H9 (cell line): ENCODE measurements around the gene SEC62. TPM values are rescaled to one million over a fixed set of nuclear protein-coding genes. Genes with fewer than 3 reads are reported as not detected.

Source experiments
- DNase-seq: peaks from one replicate; pipeline ENCODE4 v3.0.0-alpha.2; 2017
- H2AFZ ChIP-seq: one replicate; pipeline ENCODE4 v1.6.1; 2013; ENCODE audit warnings: mild to moderate bottlenecking, low read length, control low read depth, moderate library complexity
- H2AK5ac ChIP-seq: 2 replicates; pipeline ENCODE4 v1.6.1; 2013; ENCODE audit warnings: low read length, control low read depth, mixed read lengths; ENCODE audit not compliant: insufficient read length
- H2BK120ac ChIP-seq: one replicate; pipeline ENCODE4 v1.6.1; 2013; ENCODE audit warnings: low read depth, mild to moderate bottlenecking, low read length, control low read depth, inconsistent platforms; ENCODE audit not compliant: poor library complexity, severe bottlenecking
- H2BK12ac ChIP-seq: 2 replicates; pipeline ENCODE4 v1.6.1; 2013; ENCODE audit warnings: low read length, control low read depth, mixed read lengths, low read depth; ENCODE audit not compliant: insufficient read length
- H2BK15ac ChIP-seq: 2 replicates; pipeline ENCODE4 v1.6.1; 2013; ENCODE audit warnings: low read depth, low read length, control low read depth
- H2BK20ac ChIP-seq: one replicate; pipeline ENCODE4 v1.6.1; 2013; ENCODE audit warnings: low read depth, mild to moderate bottlenecking, low read length, control low read depth, inconsistent platforms; ENCODE audit not compliant: poor library complexity, severe bottlenecking
- H2BK5ac ChIP-seq: 2 replicates; pipeline ENCODE4 v1.6.1; 2013; ENCODE audit warnings: low read length, control low read depth, mixed read lengths; ENCODE audit not compliant: insufficient read length
- H3K14ac ChIP-seq: 2 replicates; pipeline ENCODE4 v1.6.1; 2013; ENCODE audit warnings: low read length, control low read depth; ENCODE audit not compliant: insufficient read depth
- H3K18ac ChIP-seq: 2 replicates; pipeline ENCODE4 v1.6.1; 2013; ENCODE audit warnings: low read depth, mild to moderate bottlenecking, mixed read lengths, low read length, control low read depth; ENCODE audit not compliant: insufficient read length
- H3K23ac ChIP-seq: 2 replicates; pipeline ENCODE4 v1.6.1; 2013; ENCODE audit warnings: low read length, control low read depth, mixed read lengths, low read depth; ENCODE audit not compliant: insufficient read length
- H3K23me2 ChIP-seq: 2 replicates; pipeline ENCODE4 v1.6.1; 2013; ENCODE audit warnings: low read depth, mild to moderate bottlenecking, mixed read lengths, low read length, control low read depth; ENCODE audit not compliant: insufficient read length, poor library complexity, severe bottlenecking
- H3K27ac ChIP-seq: 2 replicates; pipeline ENCODE4 v1.5.1; 2013; ENCODE audit warnings: low read length, control low read depth, mixed read lengths, low read depth; ENCODE audit not compliant: insufficient read length
- H3K27me3 ChIP-seq: 2 replicates; pipeline ENCODE4 v1.6.1; 2013; ENCODE audit warnings: low read length, control low read depth, inconsistent platforms; ENCODE audit not compliant: insufficient read depth
- H3K4ac ChIP-seq: 2 replicates; pipeline ENCODE4 v1.6.1; 2013; ENCODE audit warnings: low read depth, mild to moderate bottlenecking, control low read depth, inconsistent platforms, low read length, moderate library complexity
- H3K4me1 ChIP-seq: 2 replicates; pipeline ENCODE4 v1.6.1; 2013; ENCODE audit warnings: low read length, control low read depth, inconsistent platforms; ENCODE audit not compliant: insufficient read depth
- H3K4me2 ChIP-seq: 2 replicates; pipeline ENCODE4 v1.6.1; 2013; ENCODE audit warnings: low read length, control low read depth, mixed read lengths; ENCODE audit not compliant: insufficient read length, insufficient read depth
- H3K56ac ChIP-seq: 2 replicates; pipeline ENCODE4 v1.6.1; 2013; ENCODE audit warnings: low read depth, mild to moderate bottlenecking, mixed read lengths, low read length, control low read depth; ENCODE audit not compliant: insufficient read length
- H3K79me1 ChIP-seq: 2 replicates; pipeline ENCODE4 v1.6.1; 2013; ENCODE audit warnings: low read depth, mild to moderate bottlenecking, moderate library complexity, low read length, control low read depth, inconsistent platforms; ENCODE audit not compliant: insufficient read depth, poor library complexity, severe bottlenecking
- H3K79me2 ChIP-seq: 2 replicates; pipeline ENCODE4 v1.6.1; 2013; ENCODE audit warnings: low read length, control low read depth, inconsistent platforms; ENCODE audit not compliant: insufficient read depth
- H3K9ac ChIP-seq: 2 replicates; pipeline ENCODE4 v1.6.1; 2013; ENCODE audit warnings: low read length, control low read depth, mixed read lengths; ENCODE audit not compliant: insufficient read length; ENCODE audit errors: extremely low read depth
- H3K9me3 ChIP-seq: one replicate; pipeline ENCODE4 v1.6.1; 2013; ENCODE audit warnings: low read depth, low read length, inconsistent platforms; ENCODE audit not compliant: control insufficient read depth
- H3T11ph ChIP-seq: one replicate; pipeline ENCODE4 v1.6.1; 2013; ENCODE audit warnings: mild to moderate bottlenecking, low read length, control low read depth, inconsistent platforms
- H4K20me1 ChIP-seq: one replicate; pipeline ENCODE4 v1.6.1; 2013; ENCODE audit not compliant: control insufficient read depth, insufficient read length, insufficient read depth
- H4K5ac ChIP-seq: 2 replicates; pipeline ENCODE4 v1.6.1; 2013; ENCODE audit warnings: low read depth, mild to moderate bottlenecking, mixed read lengths, low read length, control low read depth; ENCODE audit not compliant: insufficient read length
- H4K8ac ChIP-seq: replicated peaks from 2 replicates; pipeline ENCODE4 v1.6.1; 2013; ENCODE audit warnings: low read length, control low read depth, mixed read lengths, low read depth; ENCODE audit not compliant: insufficient read length
- H4K91ac ChIP-seq: 2 replicates; pipeline ENCODE4 v1.6.1; 2013; ENCODE audit warnings: low read depth, mild to moderate bottlenecking, moderate library complexity, mixed read lengths, low read length, control low read depth; ENCODE audit not compliant: insufficient read length
- H3K27ac Mint-ChIP-seq, 3 experiments: 2 replicates in 2 of 3; 3 replicates in 1 of 3; pipeline ENCODE4 v1.8.0; 2020 to 2021; ENCODE audit warnings: mixed read lengths in 3 of 3, mild to moderate bottlenecking in 1 of 3, moderate library complexity in 1 of 3
- H3K27me3 Mint-ChIP-seq: 2 replicates; pipeline ENCODE4 v1.8.0; 2021; ENCODE audit warnings: low read depth, mild to moderate bottlenecking, moderate library complexity, mixed read lengths
- H3K36me3 Mint-ChIP-seq, 3 experiments: 2 replicates in 2 of 3; 3 replicates in 1 of 3; pipeline ENCODE4 v1.8.0; 2020 to 2021; ENCODE audit warnings: low read depth in 3 of 3, mixed read lengths in 3 of 3; ENCODE audit not compliant: insufficient read depth in 1 of 3
- H3K4me1 Mint-ChIP-seq, 2 experiments: 2 replicates each; pipeline ENCODE4 v1.8.0; 2020; ENCODE audit warnings: mixed read lengths in 2 of 2
- H3K4me3 Mint-ChIP-seq, 2 experiments: 2 replicates in 1 of 2; 3 replicates in 1 of 2; pipeline ENCODE4 v1.8.0; 2020 to 2021; ENCODE audit warnings: mild to moderate bottlenecking in 2 of 2, mixed read lengths in 2 of 2, moderate library complexity in 1 of 2
- H3K9me3 Mint-ChIP-seq, 2 experiments: 2 replicates in 1 of 2; 3 replicates in 1 of 2; pipeline ENCODE4 v1.8.0; 2020; ENCODE audit warnings: mild to moderate bottlenecking in 2 of 2, mixed read lengths in 2 of 2, moderate library complexity in 1 of 2
- CTCF ChIP-seq: fragments of 200-600 bp; sonication (generic); conservative IDR thresholded peaks from 3 replicates; pipeline ENCODE4 v1.8.0; 2021; ENCODE audit warnings: antibody characterized with exemption, mild to moderate bottlenecking
- WGBS: extraction: QIAGEN DNeasy Blood & Tissue Kit; methylation state at CpG from one replicate; pipeline ENCODE4 v1.1.7; 2013; ENCODE audit warnings: missing lambda C conversion rate, low lambda C conversion rate, mixed read lengths; ENCODE audit not compliant: insufficient read length; ENCODE audit errors: extremely low coverage; 5-methylcytosine and 5-hydroxymethylcytosine counted together
- total RNA-seq: library from RNA; stranded (reverse); gene quantifications from 2 replicates; pipeline ENCODE4 v1.2.1, GENCODE V29; 2021

Gene SEC62
- total RNA-seq, 1 experiment from 2014 or later, result 98.7 TPM

GRCh38 chr3:170002231-170002630 is 35.6 kb downstream of the SEC62 start:
- no peak for TF ChIP-seq CTCF
- H4K20me1 ChIP-seq, result no peaks in the 10 kb centered on the region

More at GRCh38 chr3:170002231-170002630, 35.6 kb downstream of the SEC62 start:
- no peak overlapping the region for H3T11ph ChIP-seq
- no peak overlapping the region for H3K14ac ChIP-seq
- no peak overlapping the region for H4K91ac ChIP-seq
- no peak overlapping the region for H2BK5ac ChIP-seq
- H3K4me1 Mint-ChIP-seq, result no peaks in the 10 kb centered on the region; a peak in 1 of 4 replicates
- H3K9ac ChIP-seq, result no peak overlapping the region
- no peak overlapping the region for H3K56ac ChIP-seq
- H2AFZ ChIP-seq, result no peak overlapping the region
- H3K27me3 ChIP-seq, result no peaks in the 10 kb centered on the region
- H4K8ac ChIP-seq, result no peak overlapping the region
- H3K23ac ChIP-seq, result no peak overlapping the region
- H2BK120ac ChIP-seq, result no peak overlapping the region
- H3K9me3 Mint-ChIP-seq, result no peaks in the 10 kb centered on the region
- peaks cover 0 to 5% (median 4%) of the 10 kb centered on the region in 3 experiments; a peak in 3 of 7 replicates for H3K36me3 Mint-ChIP-seq
- H3K23me2 ChIP-seq, result no peaks in the 10 kb centered on the region
- WGBS, result no CpG with 5 or more reads among the region's 10 CpGs
- no peak overlapping the region for H3K4ac ChIP-seq
- no peaks in the 10 kb centered on the region for H3K9me3 ChIP-seq
- no peaks in the 10 kb centered on the region for H3K79me2 ChIP-seq
- no peaks in the 10 kb centered on the region for H3K79me1 ChIP-seq
- no peak for DNase-seq
- no peak overlapping the region for H3K27ac ChIP-seq
- H4K5ac ChIP-seq, result no peak overlapping the region
- H3K4me1 ChIP-seq, result no peaks in the 10 kb centered on the region
- H2AK5ac ChIP-seq, result no peak overlapping the region
- peak overlapping the region in 1 of 3 experiments; percentile 49; a peak in 2 of 7 replicates for H3K27ac Mint-ChIP-seq
- no peak overlapping the region for H2BK20ac ChIP-seq
- H3K4me2 ChIP-seq, result no peak overlapping the region
- no peak overlapping the region for H2BK15ac ChIP-seq
- no peaks in the 10 kb centered on the region for H3K27me3 Mint-ChIP-seq
- H3K4me3 Mint-ChIP-seq, result no peak overlapping the region
- no peak overlapping the region for H2BK12ac ChIP-seq
- no peak overlapping the region for H3K18ac ChIP-seq
